Right atrium auricular region (tissue), 2 donors: ENCODE results near the gene TGM2. TPM values are rescaled to one million over a fixed set of nuclear protein-coding genes. Genes with fewer than 3 reads are reported as not detected.

Source experiments
- DNase-seq: peaks from one replicate; pipeline ENCODE4 v3.0.0-alpha.2; 2019; ENCODE audit warnings: low spot score
- H3K27ac ChIP-seq, 2 donors: fragments of 200-600 bp; sonication (generic); 1 replicate in 1 of 2; 2 replicates in 1 of 2; pipeline ENCODE4 v1.5.1; 2016 to 2019
- H3K27me3 ChIP-seq, 2 donors: fragments of 200-600 bp; sonication (generic); one replicate each; pipeline versions ENCODE4 v1.5.1 to v1.6.0; 2017 to 2019
- H3K36me3 ChIP-seq: fragments of 200-600 bp; sonication (generic); one replicate; pipeline ENCODE4 v1.5.1; 2016
- H3K4me1 ChIP-seq, 2 donors: fragments of 200-600 bp; sonication (generic); one replicate each; pipeline versions ENCODE4 v1.5.1 to v1.6.0; 2017 to 2019
- H3K4me3 ChIP-seq, 2 donors: fragments of 200-600 bp; sonication (generic); 1 replicate in 1 of 2; 2 replicates in 1 of 2; pipeline ENCODE4 v1.5.1; 2017 to 2019; ENCODE audit warnings: mild to moderate bottlenecking in 1 of 2, moderate library complexity in 1 of 2
- H3K9me3 ChIP-seq, 2 donors: fragments of 200-600 bp; sonication (generic); one replicate each; pipeline ENCODE4 v1.5.1; 2019
- CTCF ChIP-seq, 2 donors: fragments of 200-600 bp; sonication (generic); IDR thresholded peaks; one replicate each; pipeline ENCODE4 v1.5.1; 2019; ENCODE audit warnings: antibody characterized with exemption in 2 of 2
- total RNA-seq, 2 donors: library from RNA; depleted of rRNA; stranded (reverse); fragments of >200 nt; gene quantifications; one replicate each; pipeline ENCODE4 v1.1.0, GENCODE V29; 2016

Gene TGM2
- total RNA-seq, 2 donors from 2014 or later, result 680 to 1,303 TPM

DNA sequence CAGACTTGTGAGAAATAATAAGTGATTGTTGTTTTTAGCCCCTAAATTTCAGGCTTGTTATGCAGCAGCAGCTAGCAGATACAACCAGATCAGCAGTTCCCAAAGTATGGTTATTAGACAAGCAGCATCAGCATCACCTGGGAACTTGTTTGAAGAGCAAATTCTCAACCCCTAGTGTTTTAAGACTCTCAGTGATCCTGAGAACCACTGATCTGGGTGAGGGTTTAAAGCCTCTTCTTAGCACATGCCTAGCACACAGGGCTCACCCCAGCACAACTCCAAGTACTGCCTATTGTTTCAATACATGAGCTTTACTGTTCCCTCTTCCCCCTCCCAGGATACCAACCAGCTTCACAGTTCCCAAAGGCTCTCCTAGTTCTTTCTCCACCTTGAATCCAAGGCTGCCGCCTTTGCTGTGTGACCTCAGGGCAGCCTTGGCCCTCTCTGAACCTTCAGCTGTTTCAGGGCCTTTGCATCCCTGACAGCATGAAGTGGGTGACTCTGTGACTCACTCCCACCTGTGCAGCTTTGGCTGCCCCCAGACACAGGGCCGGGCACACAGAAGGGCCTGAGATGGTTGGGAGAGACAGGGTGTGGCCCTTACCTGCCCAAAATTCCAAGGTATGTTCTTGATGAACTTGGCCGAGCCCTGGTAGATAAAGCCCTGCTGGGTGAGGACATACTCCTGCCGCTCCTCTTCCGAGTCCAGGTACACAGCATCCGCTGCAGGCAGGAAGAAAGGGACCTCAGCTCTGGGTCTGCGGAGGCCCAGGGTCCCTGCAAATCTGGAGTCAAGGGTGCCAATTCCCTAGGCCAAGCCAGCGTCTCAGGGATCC lies 14.5 kb downstream of the TGM2 start:
- no peaks in the 10 kb centered on the region for H3K9me3 ChIP-seq
- no peak for DNase-seq
- H3K4me3 ChIP-seq, result no peak overlapping the region
- H3K27ac ChIP-seq, result no peak overlapping the region
- H3K4me1 ChIP-seq, result peaks cover 0 to 60% of the 10 kb centered on the region in 2 donors
- H3K27me3 ChIP-seq, result no peaks in the 10 kb centered on the region
- peaks cover 85% of the 10 kb centered on the region for H3K36me3 ChIP-seq
- no peak for TF ChIP-seq CTCF (IDR thresholded peaks at IDR 0.05)

- no peaks in the 10 kb centered on the region for H3K27me3 ChIP-seq
- DNase-seq, result no peak
- H3K4me1 ChIP-seq, result peaks cover 0 to 60% of the 10 kb centered on the region in 2 donors
- no peaks in the 10 kb centered on the region for H3K9me3 ChIP-seq
- peaks cover 84% of the 10 kb centered on the region for H3K36me3 ChIP-seq
- H3K27ac ChIP-seq, result peak overlapping the region; percentile 14 to 53
- TF ChIP-seq CTCF (IDR thresholded peaks at IDR 0.05), result no peak
- no peak overlapping the region for H3K4me3 ChIP-seq
These were observed 16.6 kb downstream of the TGM2 start for GRCh38 chr20:38148328-38149102.

GRCh38 chr20:38147751-38148150 lies 17.3 kb downstream of the TGM2 start:
- DNase-seq, result no peak
- H3K27me3 ChIP-seq, result no peaks in the 10 kb centered on the region
- H3K4me1 ChIP-seq, result peaks cover 0 to 58% of the 10 kb centered on the region in 2 donors
- peak overlapping the region; percentile 14 to 53 for H3K27ac ChIP-seq
- H3K4me3 ChIP-seq, result no peak overlapping the region
- no peak for TF ChIP-seq CTCF (IDR thresholded peaks at IDR 0.05)
- peaks cover 87% of the 10 kb centered on the region for H3K36me3 ChIP-seq
- no peaks in the 10 kb centered on the region for H3K9me3 ChIP-seq

DNA sequence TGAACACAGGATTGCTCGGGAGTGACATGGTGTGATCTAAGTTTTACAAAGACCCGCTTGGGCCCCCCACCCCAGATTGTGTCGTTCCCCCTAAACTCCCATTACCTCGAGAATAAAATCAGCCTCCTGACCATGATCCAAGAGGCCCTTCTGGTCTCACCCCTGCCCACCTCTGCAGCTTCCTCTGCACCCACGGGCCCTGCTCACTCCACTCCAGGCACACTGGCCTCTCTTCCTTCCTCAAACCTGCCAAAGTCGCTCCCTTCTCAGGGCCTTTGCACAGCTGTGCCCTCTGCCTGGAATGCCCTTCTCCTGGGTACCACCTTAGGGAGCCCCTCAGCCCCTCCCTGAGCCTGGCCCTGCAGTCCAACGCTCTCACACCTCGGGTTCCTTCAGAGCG lies 17.9 kb downstream of the TGM2 start:
- H3K27ac ChIP-seq, result no peak overlapping the region
- H3K4me1 ChIP-seq, result peaks cover 0 to 56% of the 10 kb centered on the region in 2 donors
- no peak for TF ChIP-seq CTCF (IDR thresholded peaks at IDR 0.05)

DNA sequence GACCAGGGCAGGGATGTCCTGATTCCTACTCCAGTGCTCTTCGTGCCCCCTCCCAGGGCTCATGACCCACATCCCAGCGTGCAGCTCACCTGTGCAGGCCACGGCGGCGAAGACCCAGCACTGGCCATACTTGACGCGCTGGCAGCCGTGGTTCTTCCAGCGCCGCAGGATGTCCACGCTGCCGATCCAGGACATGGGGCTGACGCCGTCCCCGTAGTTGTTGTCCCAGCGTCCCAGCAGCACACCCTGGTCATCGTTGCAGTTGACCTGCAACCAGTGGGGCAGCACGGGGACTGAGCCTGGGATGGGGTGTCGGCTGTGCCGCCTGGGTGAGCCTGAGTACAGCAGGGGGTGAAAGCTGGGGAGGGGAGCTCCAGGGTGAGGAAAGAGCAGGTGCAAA lies 18.4 kb downstream of the TGM2 start:
- H3K4me3 ChIP-seq, result no peak overlapping the region
- H3K27ac ChIP-seq, result no peak overlapping the region
- no peak for DNase-seq
- H3K4me1 ChIP-seq, result peaks cover 0 to 50% of the 10 kb centered on the region in 2 donors
- peaks cover 99% of the 10 kb centered on the region for H3K36me3 ChIP-seq
- H3K9me3 ChIP-seq, result no peaks in the 10 kb centered on the region
- TF ChIP-seq CTCF (IDR thresholded peaks at IDR 0.05), result no peak
- H3K27me3 ChIP-seq, result no peaks in the 10 kb centered on the region

More for the DNA sequence above, 17.9 kb downstream of the TGM2 start:
- H3K4me3 ChIP-seq, result no peak overlapping the region
- H3K36me3 ChIP-seq, result peaks cover 93% of the 10 kb centered on the region
- no peak for DNase-seq
- no peaks in the 10 kb centered on the region for H3K27me3 ChIP-seq
- H3K9me3 ChIP-seq, result no peaks in the 10 kb centered on the region
